ENCODE data around the gene SH3D19.

GRCh38 chr4:151129796-151130195 is 195.6 kb downstream of the SH3D19 start:
- TF ChIP-seq CTCF (conservative IDR thresholded peaks at IDR 0.05): no peak
- TF ChIP-seq EZH2 (IDR thresholded peaks at IDR 0.05; ENCODE audit: low read depth): no peak

All from PC-9 (cell line).